GM19025 (cell line): ENCODE results near the gene RABGAP1L.
"Not testable (repeated sequence)": the region's sequence is repeated elsewhere in the genome, so short reads cannot be mapped to it uniquely, and the experiment has no call there.

ENCODE experiments used
- ATAC-seq: cut with Tn5 transposase; IDR thresholded peaks from one replicate; pipeline ENCODE4 v1.9.1; 2021; ENCODE audit warnings: mild to moderate bottlenecking, low read depth, moderate library complexity; ENCODE audit not compliant: unreplicated experiment

Gene RABGAP1L

DNA sequence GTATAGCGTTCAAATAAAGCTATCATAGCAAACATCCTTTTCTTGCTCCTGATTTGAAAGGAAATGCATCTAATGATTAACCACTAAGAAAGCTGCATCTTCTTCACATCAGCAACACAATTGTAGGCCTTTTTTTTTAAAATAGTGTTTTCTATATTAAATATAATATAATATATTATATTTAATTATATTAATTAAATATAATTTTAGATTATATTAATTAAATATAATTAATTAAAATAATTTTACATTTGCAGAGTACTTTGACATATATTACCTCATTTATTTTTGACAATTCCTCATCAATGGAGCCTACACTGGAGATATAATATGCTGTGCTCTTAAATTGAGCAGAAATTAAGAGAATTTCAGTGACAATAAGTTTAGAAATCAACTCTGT is 481.5 kb downstream of the RABGAP1L start:
- no peak for ATAC-seq

DNA sequence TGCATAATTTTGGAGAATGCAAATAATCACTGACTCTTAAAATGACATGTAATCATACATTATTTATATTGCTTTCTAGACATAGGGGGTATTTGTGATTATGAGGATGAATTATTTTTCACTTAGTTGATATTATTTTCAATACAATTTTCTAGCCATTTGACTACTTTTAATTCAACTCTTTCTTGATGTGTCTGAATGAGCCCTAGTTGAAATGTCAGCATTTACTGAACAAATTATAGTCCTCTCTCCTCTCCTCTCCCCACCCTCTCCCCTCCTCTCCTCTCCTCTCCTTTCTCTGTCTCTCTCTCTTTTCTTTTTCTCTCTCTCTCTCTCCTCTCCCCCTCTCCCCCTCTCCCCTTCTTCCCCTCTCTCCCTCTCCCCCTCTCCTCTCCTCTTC is 483.1 kb downstream of the RABGAP1L start:
- no peak for ATAC-seq

- no peak for ATAC-seq
Observed at GRCh38 chr1:174643206-174643605, 483.9 kb downstream of the RABGAP1L start.

GRCh38 chr1:174649572-174649971 is 490.3 kb downstream of the RABGAP1L start:
- ATAC-seq: not testable (repeated sequence)

- ATAC-seq: no peak
Observed at GRCh38 chr1:174652569-174653280, 493.4 kb downstream of the RABGAP1L start.

DNA sequence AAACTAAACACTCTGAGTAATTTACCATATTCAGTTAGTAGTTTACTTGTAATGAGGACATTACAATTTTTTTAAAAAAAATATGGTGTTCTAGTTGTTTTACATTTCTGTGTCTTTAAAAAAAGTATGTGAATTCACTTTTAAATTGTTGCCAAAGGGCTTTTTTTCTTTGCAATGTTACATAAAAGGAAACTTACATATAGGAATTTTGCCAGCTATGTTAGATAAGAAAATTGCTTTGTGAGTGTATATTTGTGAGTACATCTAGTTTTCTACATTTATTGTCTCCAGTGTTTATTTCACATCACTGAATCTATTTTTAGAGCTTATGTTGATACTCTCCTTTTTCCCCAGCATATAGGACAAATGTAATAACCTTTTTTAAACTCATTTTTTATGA is 495.2 kb downstream of the RABGAP1L start:
- no peak for ATAC-seq

DNA sequence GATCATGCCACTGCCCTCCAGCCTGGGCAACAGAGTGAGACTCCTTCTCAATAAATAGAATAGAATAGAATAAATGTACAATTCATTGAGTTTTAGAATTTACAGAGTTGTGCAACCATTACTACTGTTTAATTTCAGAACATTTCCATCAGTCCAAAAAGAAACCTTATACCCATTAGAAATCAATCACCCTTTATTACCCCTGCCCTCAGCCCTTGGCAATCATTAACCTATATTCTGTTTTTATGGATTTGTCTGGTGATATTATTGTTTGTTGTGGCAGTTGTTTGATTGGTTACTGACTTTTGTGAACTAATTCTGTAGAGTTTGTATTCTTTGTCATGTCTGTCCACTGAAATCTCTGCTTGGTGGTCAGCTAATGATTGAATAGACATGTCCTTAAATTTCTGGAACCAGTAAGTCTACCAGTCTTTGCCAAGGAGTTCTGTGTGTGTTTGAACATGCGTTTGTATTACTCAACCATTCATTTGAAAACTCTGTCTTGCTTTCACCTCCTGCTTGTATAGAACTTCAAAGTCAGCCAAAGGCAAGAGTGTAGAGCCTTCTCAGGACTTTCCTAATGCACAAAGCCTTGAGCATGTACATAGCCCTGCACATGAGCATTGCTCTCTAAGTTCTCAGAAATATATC is 497.2 kb downstream of the RABGAP1L start:
- no peak for ATAC-seq

- ATAC-seq: no peak
Observed at GRCh38 chr1:174657411-174657810, 498.1 kb downstream of the RABGAP1L start.

GRCh38 chr1:174657893-174658292 is 498.6 kb downstream of the RABGAP1L start:
- no peak for ATAC-seq

- no peak for ATAC-seq
Observed at GRCh38 chr1:174659823-174660222, 500.5 kb downstream of the RABGAP1L start.

DNA sequence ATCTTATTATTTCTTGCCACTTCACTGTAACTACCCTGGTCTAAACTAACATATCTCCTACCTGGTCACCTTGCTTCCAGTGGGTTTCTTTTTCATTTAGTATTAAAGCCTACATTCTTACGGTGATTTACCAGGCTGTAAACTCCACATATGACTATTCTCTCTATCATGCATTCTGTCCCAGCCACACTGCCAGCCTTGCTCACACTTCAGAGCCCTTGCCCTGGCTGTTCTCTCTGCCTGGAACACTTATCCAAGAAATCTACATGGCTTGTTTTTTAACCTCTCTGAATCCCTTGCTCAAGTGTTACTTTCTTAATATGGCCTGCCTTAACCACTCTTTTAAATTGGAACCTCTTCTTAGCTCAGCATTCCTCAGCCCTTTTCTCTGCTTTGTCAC is 501.2 kb downstream of the RABGAP1L start:
- no peak for ATAC-seq

DNA sequence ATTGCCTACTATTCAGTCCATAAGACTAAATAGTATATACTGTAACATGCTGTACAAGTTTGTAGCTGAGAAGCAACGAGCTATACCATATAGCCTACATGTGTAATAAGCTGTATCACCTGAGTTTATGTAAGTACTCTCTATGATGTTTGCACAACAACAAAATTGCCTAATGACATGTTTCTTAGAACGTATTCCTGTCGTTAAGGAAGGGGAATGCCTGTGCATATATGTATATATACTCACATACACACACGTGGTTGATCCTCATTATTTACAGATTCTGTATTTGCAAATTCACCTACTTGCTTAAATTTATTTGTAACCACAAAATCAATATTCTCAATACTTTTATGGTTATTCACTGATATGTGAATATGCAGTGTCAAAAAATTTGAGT is 504.0 kb downstream of the RABGAP1L start:
- ATAC-seq: no peak

DNA sequence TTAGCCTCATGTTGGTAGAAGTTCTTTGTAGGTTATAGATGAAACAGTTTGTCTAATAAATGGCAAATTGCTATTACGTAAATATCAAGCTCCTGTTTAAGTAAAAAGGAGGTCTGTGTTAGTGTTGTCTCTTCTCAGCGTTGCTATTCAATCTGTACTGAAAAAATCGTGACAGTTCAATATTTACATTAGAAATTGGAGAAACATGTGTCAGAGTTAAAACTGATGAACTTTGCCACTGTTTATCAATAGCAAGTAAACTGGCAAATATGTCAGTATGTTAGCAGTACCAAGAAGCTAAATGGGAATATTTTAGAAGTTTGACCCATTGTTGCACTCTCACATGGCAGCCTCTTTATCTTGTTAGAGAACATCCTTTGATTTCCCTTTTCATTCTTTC is 506.9 kb downstream of the RABGAP1L start:
- ATAC-seq: no peak

DNA sequence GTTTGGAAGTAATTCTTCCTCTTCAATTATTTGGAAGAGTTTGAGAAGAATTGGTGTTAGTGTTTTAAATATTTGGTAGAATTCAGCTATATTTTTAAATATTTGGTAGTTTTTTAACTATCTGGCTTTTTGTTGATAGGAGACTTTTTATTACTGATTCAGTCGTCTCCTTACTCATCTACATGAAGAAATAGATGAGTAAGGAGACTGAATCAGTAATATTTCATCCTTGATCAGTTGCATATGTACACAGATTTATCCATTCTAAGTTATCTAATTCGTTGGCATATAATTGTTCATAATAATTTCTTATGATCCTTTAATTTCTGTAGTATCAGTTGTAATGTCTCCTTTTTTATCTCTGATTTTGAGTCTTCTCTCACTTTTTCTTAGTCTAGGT is 512.5 kb downstream of the RABGAP1L start:
- no peak for ATAC-seq

GRCh38 chr1:174676856-174677255 is 517.5 kb downstream of the RABGAP1L start:
- no peak for ATAC-seq

GRCh38 chr1:174678657-174679056 is 519.3 kb downstream of the RABGAP1L start:
- ATAC-seq: no peak

DNA sequence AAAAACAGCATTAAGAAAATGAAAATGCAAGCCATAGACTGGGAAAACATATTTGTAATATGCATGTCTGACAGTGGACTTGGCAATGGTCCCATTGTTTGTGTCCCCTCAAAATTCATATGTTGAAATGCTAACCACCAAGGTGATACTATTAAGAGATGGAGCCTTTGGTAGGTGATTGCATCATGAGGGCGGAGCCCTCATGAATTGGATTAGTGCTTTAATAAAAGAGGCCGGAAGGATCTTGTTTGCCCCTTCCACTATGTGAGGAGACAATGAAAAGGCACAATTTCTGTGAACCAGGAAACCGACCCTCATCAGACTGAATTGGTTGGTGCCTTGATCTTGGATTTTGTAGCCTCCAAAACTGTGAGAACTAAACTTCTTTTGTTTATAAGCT is 520.8 kb downstream of the RABGAP1L start:
- no peak for ATAC-seq

GRCh38 chr1:174682419-174683008 is 523.2 kb downstream of the RABGAP1L start:
- ATAC-seq: no peak

DNA sequence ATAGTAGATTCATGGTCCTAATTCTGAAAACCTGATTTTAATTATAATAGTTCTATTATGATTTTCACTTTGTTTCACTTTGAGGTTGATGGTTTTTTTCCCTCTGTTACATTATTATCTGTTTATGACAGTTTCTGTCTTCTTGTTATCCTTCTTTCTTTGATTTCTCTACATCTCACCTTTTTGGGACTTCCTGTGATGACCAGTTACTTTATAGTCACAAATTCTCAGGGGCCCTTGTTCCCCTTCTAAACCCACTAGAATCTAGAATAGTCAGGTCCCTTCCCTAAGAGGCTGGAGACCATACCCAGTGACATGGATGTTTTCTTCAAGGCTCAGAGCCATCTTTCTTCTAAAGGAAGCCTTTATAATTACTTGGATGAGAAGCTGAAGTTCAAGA is 526.9 kb downstream of the RABGAP1L start:
- no peak for ATAC-seq

DNA sequence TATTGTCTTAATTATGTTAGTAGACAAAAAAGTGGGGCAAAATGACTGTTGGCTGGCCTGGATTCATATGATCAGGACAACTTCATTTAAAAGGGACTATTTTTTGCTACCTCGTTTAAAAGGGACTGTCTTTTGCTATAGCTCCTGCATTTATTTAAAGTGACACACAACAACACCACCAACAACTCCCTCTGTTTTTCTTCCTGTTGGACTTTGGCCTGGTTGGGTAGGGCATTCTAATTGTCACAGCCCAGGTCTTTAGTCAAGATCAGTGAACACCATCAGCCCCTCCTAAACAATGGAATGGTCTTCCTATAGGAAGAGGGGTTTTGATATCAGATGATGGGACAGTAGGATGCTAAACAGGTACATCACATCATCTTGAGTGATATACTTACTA is 530.2 kb downstream of the RABGAP1L start:
- no peak for ATAC-seq

- ATAC-seq: no peak
Observed at GRCh38 chr1:174690266-174690665, 530.9 kb downstream of the RABGAP1L start.

GRCh38 chr1:174692313-174692712 is 533.0 kb downstream of the RABGAP1L start:
- ATAC-seq: no peak
